CD4-positive, alpha-beta T cell treated with Interleukin-10 for 1 hour (primary cell): ENCODE measurements around the gene PSKH1.
"Not testable (repeated sequence)": the region's sequence is repeated elsewhere in the genome, so short reads cannot be mapped to it uniquely, and the experiment has no call there.

Experiments used
- DNase-seq: peaks from one replicate; pipeline ENCODE4 v3.0.0-alpha.2; 2020

Gene PSKH1

DNA sequence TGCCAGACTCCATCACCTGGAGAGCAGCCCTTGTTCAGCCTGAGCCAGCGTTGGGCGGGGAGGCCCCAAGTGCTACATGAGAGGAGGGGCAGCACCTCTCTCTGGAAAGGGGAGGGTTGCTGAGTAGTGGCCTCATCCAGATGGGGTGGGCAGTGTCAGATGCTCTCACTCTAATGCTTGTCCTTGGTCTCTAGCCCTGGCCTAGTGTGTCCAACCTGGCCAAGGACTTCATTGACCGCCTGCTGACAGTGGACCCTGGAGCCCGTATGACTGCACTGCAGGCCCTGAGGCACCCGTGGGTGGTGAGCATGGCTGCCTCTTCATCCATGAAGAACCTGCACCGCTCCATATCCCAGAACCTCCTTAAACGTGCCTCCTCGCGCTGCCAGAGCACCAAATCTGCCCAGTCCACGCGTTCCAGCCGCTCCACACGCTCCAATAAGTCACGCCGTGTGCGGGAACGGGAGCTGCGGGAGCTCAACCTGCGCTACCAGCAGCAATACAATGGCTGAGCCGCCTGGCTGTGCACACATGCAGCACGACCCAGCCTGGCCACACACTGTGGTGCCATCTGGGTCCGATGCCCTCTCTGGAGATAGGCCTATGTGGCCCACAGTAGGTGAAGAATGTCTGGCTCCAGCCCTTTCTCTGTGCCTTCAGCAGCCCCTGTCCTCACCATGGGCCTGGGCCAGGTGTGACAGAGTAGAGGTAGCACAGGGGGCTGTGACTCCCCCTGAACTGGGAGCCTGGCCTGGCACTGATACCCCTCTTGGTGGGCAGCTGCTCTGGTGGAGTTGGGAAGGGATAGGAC is 34.3 kb downstream of the PSKH1 start:
- DNase-seq, result no peak

DNA sequence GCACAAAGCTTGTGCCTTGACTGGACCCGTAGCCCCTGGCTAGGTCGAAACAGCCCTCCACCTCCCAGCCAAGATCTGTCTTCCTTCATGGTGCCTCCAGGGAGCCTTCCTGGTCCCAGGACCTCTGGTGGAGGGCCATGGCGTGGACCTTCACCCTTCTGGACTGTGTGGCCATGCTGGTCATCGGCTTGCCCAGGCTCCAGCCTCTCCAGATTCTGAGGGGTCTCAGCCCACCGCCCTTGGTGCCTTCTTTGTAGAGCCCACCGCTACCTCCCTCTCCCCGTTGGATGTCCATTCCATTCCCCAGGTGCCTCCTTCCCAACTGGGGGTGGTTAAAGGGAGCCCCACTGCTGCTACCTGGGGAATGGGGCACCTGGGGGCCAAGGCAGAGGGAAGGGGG is 35.1 kb downstream of the PSKH1 start:
- no peak for DNase-seq

- DNase-seq, result peak; percentile 80
Measured at GRCh38 chr16:67928561-67929364, 35.7 kb downstream of the PSKH1 start.

DNA sequence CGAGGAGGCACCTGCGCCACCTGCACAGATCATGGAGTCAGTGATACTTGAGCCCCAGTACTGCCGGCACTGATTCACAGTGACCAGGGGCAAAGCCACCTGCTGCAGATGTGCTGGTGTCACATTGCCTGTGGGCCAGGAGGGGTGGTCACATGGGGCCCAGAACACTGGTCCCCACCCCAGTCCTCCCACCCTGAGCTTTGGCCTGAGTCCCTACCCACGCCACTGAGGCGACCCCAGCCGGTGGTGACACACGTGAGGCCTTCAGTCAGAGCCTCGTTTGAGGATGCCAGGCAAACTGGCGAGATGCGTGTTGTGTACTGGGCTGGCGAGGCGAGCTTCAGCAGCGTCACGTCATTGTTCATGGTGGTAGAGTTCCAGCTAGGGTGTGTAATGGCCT is 37.1 kb downstream of the PSKH1 start:
- DNase-seq, result no peak

DNA sequence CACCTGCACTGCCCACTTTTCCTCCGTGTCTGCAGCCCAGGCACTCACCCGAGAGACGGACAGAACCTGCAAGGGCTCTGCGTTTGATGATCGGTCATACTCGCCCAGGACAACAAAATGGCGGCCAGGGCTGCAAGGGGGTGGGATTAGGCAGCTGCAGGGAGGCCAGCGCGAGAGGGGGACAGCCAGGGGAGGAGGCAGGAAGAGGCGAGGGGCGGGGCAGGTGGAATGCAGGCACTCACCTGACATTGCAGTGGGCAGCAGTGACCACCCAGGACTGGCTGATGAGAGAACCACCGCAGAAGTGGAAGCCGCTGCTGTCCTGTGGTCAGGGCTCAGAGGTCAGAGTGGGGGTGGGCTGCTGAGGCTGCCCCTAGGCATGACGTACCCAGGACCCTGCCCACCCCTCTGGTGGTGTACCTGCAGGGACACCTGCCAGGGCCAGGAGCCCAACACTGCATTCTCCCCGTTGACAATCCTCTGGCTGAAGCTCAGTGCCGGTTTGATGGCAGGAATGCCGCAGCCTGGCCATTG is 37.7 kb downstream of the PSKH1 start:
- no peak for DNase-seq

DNA sequence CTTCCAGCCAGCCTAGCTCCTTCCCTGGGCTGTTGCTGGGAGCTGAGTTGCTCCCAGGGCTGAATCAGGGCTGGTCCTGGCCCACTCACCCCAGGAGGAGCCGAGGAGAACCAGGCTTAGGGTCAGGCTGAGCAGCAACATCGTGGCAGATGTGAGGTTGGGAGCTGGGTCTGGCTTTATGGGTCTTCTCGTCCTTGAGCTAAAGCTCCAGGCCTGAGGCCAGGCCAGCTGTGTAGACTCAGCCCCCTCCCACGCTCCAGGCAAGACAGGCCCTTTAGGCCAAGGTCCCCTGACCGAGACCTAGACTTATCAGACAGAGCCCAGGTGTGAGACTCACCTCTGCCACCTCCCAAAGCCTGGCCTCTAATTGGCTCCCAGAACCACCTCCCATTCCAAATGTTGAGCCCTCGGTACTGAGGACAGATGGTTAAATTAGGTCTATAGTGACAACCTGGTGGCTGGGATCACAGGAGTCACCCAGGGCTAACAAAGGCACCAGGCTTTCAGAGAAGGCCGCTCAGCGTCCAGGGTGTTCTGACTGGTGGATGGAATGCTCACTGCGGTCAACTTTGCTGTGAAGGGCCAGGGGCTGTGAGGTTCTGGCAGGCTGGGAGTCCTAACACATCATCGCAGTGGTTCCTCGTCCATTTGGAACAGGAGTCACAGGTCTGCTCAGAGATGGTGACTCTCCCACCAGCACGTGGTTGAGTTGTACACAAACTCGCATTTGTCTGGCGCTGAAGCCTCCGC is 38.8 kb downstream of the PSKH1 start, which contains the start of gene CTRL:
TSS of gene CTRL (minus strand) at position 151 of the 750 bp plus-strand sequence. CDS start at position 141, 10 bp downstream.
- DNase-seq, result no peak

- no peak for DNase-seq
Measured at GRCh38 chr16:67932462-67932840, 39.4 kb downstream of the PSKH1 start.

GRCh38 chr16:67933805-67934204 is 40.8 kb downstream of the PSKH1 start:
- no peak for DNase-seq

DNA sequence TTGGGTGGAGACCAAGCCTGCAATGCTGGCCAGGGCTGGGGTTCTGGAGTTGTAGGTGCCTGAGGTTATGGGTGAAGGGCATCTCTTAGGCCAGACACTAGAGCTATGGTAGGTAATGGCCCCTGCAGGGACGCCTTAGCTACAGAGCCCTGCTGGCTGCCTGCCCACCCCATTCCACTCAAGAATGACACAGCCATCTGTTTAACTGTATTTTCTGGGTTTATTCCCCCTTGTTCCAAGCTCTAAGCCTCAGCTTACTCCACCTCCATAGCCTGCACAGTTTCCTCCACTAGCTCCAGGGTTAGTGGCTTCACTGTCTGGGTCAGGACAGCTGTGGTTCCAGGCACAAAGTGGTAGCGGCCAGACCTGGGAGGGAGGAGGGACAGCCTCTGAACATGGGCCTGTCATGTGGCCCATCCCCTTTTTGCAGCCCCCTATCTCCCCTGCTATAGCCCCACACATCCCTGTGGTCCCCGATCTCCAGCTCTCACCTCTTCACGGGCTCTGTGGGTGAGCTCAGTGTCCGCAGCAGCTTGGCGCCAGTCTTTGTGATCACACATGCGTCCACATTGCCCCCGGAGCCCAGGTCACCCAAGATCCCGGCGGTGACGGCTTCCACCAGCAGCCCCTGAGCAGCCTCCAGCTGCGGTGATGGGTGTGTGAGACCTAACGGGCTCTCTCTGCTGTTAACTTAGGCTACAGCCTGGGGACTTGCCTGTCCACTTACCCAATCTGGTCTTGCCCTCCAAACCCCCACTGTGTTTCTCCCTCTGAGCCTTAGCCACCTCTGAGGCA is 41.4 kb downstream of the PSKH1 start:
- DNase-seq, result no peak

GRCh38 chr16:67935101-67935401 is 42.0 kb downstream of the PSKH1 start:
- DNase-seq, result no peak

- DNase-seq, result peak; percentile 97
Measured at GRCh38 chr16:67935402-67936123, 42.5 kb downstream of the PSKH1 start.

GRCh38 chr16:67936124-67936879 is 43.2 kb downstream of the PSKH1 start, which contains the start of gene PSMB10:
Gene PSMB10, minus strand, starts transcription at chr16:67936850. Its CDS starts 101 bp downstream, at chr16:67936749.
- DNase-seq, result no peak

DNA sequence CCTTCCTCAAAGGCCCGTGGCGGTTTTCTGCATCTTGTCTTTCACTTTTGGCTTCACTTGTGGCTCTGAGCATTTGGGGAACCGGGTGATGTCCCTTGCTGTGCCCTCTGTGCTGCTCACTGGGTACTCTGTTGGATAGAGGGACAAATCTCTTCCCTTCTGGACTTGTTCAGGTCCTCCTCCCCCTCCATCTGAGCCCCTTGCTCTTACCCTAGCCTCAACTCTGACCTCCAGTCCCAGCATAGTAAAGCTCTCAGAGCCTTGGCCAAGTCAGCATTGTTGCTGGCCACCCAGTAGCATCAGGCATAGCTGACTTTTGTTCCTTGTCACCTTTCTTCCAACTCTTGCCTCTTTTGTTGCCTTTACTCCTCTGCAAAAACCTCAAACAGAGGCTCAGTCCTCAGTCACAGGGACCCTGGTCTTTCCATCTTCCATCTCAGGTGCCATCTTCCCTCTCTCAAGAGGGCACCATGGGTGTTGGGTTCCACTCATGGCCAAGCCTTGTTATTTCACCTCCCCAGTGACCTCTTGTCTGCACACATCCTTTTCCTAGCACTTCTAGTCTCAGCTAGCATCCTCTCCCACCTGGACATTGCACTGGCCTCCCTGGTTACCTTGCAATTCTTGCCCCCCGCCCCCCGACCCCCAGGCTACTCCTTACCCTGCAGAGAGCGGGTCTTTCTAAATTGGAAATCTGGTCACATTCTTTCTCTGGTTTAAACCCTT is 44.0 kb downstream of the PSKH1 start:
- peak; percentile 85 for DNase-seq

GRCh38 chr16:67937713-67938112 is 44.7 kb downstream of the PSKH1 start:
- DNase-seq, result not testable (repeated sequence)

DNA sequence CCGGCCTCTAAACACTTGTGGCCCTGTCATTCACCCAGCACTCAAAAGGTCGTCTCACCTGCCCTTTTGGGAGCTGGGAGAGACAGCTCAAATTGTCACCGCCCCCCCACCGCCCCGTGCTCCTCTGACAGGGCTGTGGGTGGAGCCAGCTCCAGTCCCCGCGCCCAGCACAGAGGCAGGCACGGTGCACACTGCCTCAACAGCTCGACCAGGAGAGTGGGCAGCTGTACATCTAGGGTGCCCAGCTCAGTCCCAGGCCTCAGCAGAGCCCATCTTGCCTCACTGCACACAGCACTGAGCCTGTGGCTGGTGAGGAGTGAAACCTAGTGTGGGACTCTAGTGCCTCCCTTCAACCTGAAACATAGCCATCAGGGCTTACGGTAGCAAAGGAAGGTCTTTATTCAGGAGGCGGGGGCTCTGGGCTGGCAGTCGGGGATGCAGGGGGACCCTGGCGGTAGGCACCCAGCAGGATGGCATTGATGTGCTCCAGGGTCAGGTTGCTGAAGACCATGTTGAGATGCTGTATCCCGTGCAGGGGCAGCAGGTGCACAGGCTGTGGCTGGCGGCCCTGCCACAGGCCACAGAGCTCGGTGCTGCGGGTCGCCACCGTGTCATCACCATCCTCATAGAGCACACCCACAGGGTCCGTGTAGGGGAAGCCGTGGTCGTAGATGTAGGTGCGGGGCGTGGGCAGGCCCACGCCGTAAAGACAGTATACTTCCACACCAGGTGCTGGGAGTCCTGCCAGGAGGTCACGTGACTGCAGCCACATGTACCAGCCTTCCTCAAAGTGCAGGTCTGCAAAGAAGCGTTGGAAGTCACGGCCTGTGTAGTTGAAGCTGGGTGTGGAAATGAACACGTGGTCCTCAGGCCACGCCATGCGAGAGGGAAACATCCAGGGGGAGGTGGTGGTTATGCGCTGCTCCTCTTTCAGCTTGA is 46.7 kb downstream of the PSKH1 start:
- peak; percentile 41 for DNase-seq

GRCh38 chr16:67940446-67941089 is 47.5 kb downstream of the PSKH1 start:
- DNase-seq, result no peak

- no peak for DNase-seq
Measured at GRCh38 chr16:67941469-67942199, 48.6 kb downstream of the PSKH1 start.

- DNase-seq, result peak; percentile 45
Measured at GRCh38 chr16:67942200-67942509, 49.1 kb downstream of the PSKH1 start.
